ENCODE data around the gene RASL10A. TPM values are rescaled to one million over a fixed set of nuclear protein-coding genes. Genes with fewer than 3 reads are reported as not detected.

The RASL10A gene
- total RNA-seq, 4 donors from 2014 or later: 0.13 to 1.2 TPM; not detected in 2

- H3K4me3 ChIP-seq: no peak overlapping the region
- DNase-seq: peak in 1 of 2 donors; percentile 10
- H3K4me1 ChIP-seq: peaks cover 30 to 57% of the 10 kb centered on the region in 2 donors
- in situ Hi-C loops (cut with MboI; ENCODE audit: low sequenced_read_pairs in 4 of 4) (no loop called here), intact Hi-C loops (cut with DNase I; ENCODE audit: low total_unique reads) (no loop called here)
- peaks cover 17 to 28% (median 24%) of the 10 kb centered on the region in 3 donors for H3K27me3 ChIP-seq
- no peaks in the 10 kb centered on the region for H3K9me3 ChIP-seq
- H3K27ac ChIP-seq: peak overlapping the region in 1 of 4 donors; percentile 59
- H3K36me3 ChIP-seq: no peaks in the 10 kb centered on the region
- ATAC-seq: no peak
- TF ChIP-seq POLR2A (IDR thresholded peaks at IDR 0.05) (no peak), CTCF (IDR thresholded peaks at IDR 0.05 in 4 of 5, conservative IDR thresholded peaks at IDR 0.05 in 1 of 5) (no peak)
Observed at GRCh38 chr22:29312218-29313125, 3.0 kb downstream of the RASL10A start.

DNA sequence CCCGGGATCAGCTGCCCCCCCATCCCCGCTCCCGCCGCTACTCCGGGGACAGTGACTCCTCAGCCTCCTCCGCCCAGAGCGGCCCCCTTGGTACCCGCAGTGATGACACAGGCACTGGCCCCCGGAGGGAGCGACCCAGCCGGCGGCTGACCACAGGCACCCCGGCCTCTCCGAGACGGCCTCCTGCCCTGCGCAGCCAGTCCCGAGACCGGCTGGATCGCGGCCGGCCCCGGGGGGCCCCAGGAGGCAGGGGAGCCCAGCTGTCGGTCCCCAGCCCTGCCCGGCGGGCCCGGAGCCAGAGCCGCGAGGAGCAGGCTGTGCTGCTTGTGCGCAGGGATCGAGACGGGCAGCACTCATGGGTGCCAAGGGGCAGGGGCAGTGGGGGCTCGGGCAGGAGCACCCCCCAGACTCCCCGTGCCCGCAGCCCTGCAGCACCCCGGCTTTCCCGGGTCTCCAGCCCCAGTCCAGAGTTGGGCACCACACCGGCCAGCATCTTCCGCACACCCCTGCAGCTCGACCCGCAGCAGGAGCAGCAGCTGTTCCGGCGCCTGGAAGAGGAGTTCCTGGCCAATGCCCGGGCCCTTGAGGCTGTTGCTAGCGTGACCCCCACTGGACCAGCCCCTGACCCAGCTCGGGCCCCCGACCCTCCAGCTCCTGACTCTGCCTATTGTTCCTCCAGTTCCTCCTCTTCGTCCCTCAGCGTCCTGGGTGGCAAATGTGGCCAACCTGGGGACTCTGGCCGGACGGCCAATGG, 3.9 kb downstream of the RASL10A start:
- DNase-seq: peak in 1 of 2 donors; percentile 19
- H3K4me3 ChIP-seq: peak overlapping the region; percentile 27 to 50 (median 36)
- H3K4me1 ChIP-seq: peaks cover 32 to 61% of the 10 kb centered on the region in 2 donors
- in situ Hi-C loops (cut with MboI; ENCODE audit: low sequenced_read_pairs in 4 of 4): no loop called here
- H3K27ac ChIP-seq: peak overlapping the region; percentile 59 to 80 (median 66)
- ATAC-seq: no peak
- H3K9me3 ChIP-seq: no peaks in the 10 kb centered on the region
- intact Hi-C loops (cut with DNase I; ENCODE audit: low total_unique reads): no loop called here
- peaks cover 17 to 28% (median 24%) of the 10 kb centered on the region in 3 donors for H3K27me3 ChIP-seq
- TF ChIP-seq CTCF (IDR thresholded peaks at IDR 0.05 in 4 of 5, conservative IDR thresholded peaks at IDR 0.05 in 1 of 5) (no peak), POLR2A (IDR thresholded peaks at IDR 0.05) (no peak)
- H3K36me3 ChIP-seq: no peaks in the 10 kb centered on the region

DNA sequence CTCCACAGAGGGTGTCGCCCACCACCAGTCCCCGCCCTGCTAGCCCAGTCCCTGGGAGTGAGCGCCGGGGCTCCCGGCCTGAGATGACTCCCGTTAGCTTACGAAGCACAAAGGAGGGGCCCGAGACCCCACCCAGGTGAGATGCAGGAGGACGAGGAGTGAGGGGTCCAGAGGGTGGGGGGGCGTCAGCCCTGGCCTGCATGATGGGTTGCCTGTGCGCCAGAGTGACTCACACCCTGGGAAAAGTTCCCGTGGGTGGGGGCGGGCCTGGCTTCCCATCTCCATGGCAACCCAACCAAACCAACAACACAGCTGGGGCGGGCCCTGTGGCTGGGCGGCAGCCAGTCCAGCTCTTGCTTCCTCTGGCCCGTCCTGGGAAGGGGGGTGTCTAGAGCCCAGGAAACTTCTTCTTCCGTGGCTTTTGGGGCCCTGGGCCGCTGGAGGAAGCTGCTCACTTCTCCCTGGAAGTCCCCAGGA, 4.6 kb downstream of the RASL10A start:
- Histone ChIP-seq H3K27ac (peak overlapping the region; percentile 68 to 89 (median 78)), H3K27me3 (peaks cover 17 to 27% (median 21%) of the 10 kb centered on the region in 3 donors), H3K9me3 (no peaks in the 10 kb centered on the region), H3K4me1 (peaks cover 32 to 61% of the 10 kb centered on the region in 2 donors), H3K36me3 (no peaks in the 10 kb centered on the region), H3K4me3 (peak overlapping the region; percentile 27 to 50 (median 36))
- TF ChIP-seq POLR2A (IDR thresholded peaks at IDR 0.05) (no peak), CTCF (IDR thresholded peaks at IDR 0.05 in 4 of 5, conservative IDR thresholded peaks at IDR 0.05 in 1 of 5) (no peak)
- intact Hi-C loops (cut with DNase I; ENCODE audit: low total_unique reads): no loop called here
- ATAC-seq (peak; percentile 26 to 40), DNase-seq (peak; percentile 81 to 85)
- in situ Hi-C loops (cut with MboI; ENCODE audit: low sequenced_read_pairs in 4 of 4): no loop called here

GRCh38 chr22:29310065-29310862, 5.2 kb downstream of the RASL10A start:
- Histone ChIP-seq H3K27me3 (peaks cover 17 to 23% (median 21%) of the 10 kb centered on the region in 3 donors), H3K4me3 (peak overlapping the region in 1 of 4 donors; percentile 27), H3K4me1 (peaks cover 32 to 61% of the 10 kb centered on the region in 2 donors), H3K36me3 (no peaks in the 10 kb centered on the region), H3K9me3 (no peaks in the 10 kb centered on the region), H3K27ac (peak overlapping the region; percentile 67 to 89 (median 81))
- in situ Hi-C loops (cut with MboI; ENCODE audit: low sequenced_read_pairs in 4 of 4) (no loop called here), intact Hi-C loops (cut with DNase I; ENCODE audit: low total_unique reads) (no loop called here)
- DNase-seq (no peak), ATAC-seq (no peak)
- TF ChIP-seq CTCF (IDR thresholded peaks at IDR 0.05 in 4 of 5, conservative IDR thresholded peaks at IDR 0.05 in 1 of 5): no peak
- no peak for TF ChIP-seq POLR2A (IDR thresholded peaks at IDR 0.05)

Measured in gastrocnemius medialis (tissue), 4 donors.